DOHH2 (cell line): ENCODE results near the gene IDUA.

Experiments
- EZH2phosphoT487 ChIP-seq: fragments of 200-600 bp; sonication (generic); IDR thresholded peaks from 2 replicates; pipeline ENCODE4 v1.6.1; 2017; ENCODE audit warnings: borderline replicate concordance, mild to moderate bottlenecking, antibody characterized with exemption, low read length, moderate library complexity, mixed read lengths
- TF ChIP-seq, protein P1 (sequence below): fragments of 200-600 bp; sonication (generic); IDR thresholded peaks from one replicate; pipeline ENCODE4 v1.5.1; 2014; ENCODE audit warnings: antibody characterized with exemption, mild to moderate bottlenecking, low read depth, low read length; ENCODE audit not compliant: poor library complexity, severe bottlenecking

DNA sequence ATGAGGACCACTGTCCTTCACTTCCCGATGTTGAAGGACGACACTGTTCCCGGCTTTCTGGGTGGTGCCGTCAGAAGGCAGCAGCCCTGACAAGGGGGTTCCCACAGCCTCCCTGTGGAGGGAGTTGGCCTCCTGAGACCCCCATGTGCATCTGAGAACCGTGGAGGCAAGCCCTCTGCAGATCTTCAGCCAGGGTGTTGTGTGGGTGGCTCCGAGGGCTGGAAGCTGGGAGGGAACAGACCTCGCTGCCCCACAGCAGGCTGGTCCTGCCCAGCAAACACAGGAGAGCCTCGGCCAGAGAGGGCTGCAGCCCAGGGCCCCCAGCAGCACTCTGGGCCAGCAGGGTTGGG is 29.6 kb upstream of the IDUA start:
- TF ChIP-seq, protein P1, sequence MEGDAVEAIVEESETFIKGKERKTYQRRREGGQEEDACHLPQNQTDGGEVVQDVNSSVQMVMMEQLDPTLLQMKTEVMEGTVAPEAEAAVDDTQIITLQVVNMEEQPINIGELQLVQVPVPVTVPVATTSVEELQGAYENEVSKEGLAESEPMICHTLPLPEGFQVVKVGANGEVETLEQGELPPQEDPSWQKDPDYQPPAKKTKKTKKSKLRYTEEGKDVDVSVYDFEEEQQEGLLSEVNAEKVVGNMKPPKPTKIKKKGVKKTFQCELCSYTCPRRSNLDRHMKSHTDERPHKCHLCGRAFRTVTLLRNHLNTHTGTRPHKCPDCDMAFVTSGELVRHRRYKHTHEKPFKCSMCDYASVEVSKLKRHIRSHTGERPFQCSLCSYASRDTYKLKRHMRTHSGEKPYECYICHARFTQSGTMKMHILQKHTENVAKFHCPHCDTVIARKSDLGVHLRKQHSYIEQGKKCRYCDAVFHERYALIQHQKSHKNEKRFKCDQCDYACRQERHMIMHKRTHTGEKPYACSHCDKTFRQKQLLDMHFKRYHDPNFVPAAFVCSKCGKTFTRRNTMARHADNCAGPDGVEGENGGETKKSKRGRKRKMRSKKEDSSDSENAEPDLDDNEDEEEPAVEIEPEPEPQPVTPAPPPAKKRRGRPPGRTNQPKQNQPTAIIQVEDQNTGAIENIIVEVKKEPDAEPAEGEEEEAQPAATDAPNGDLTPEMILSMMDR, result no peak
- TF ChIP-seq EZH2phosphoT487, result no peak
